SK-N-SH (cell line): ENCODE results near the gene TMEM244.

Experiments used
- CTCF ChIP-seq: fragments of 200-600 bp; sonication (generic); IDR thresholded peaks from 2 replicates; pipeline ENCODE4 v1.6.1; 2017; ENCODE audit warnings: antibody characterized with exemption, mild to moderate bottlenecking, moderate library complexity
- ELF1 ChIP-seq: IDR thresholded peaks from 2 replicates; pipeline ENCODE4 v1.4.0; 2012
- EP300 ChIP-seq, 2 experiments: IDR thresholded peaks; 2 replicates each; pipeline versions ENCODE4 v1.4.0 to v1.6.1; 2012; ENCODE audit warnings: borderline replicate concordance in 1 of 2, low read depth in 1 of 2, low read length in 1 of 2
- MAX ChIP-seq: IDR thresholded peaks from 2 replicates; pipeline ENCODE4 v1.4.0; 2012; ENCODE audit warnings: low read depth
- MXI1 ChIP-seq: IDR thresholded peaks from 2 replicates; pipeline ENCODE4 v1.6.1; 2012; ENCODE audit warnings: mild to moderate bottlenecking, low read depth, low read length, improper control_type of control experiment
- NFIC ChIP-seq: IDR thresholded peaks from 2 replicates; pipeline ENCODE4 v1.4.0; 2012; ENCODE audit warnings: borderline replicate concordance
- PBX3 ChIP-seq: IDR thresholded peaks from 2 replicates; pipeline ENCODE4; 2012
- POLR2AphosphoS5 ChIP-seq: IDR thresholded peaks from 2 replicates; pipeline ENCODE4 v1.6.1; 2012; ENCODE audit warnings: low read depth, low read length
- RAD21 ChIP-seq: IDR thresholded peaks from 2 replicates; pipeline ENCODE4 v1.6.1; 2012; ENCODE audit warnings: mild to moderate bottlenecking, low read length
- USF1 ChIP-seq: IDR thresholded peaks from 2 replicates; pipeline ENCODE4 v1.4.0; 2012; ENCODE audit warnings: low read depth, borderline replicate concordance
- YY1 ChIP-seq: IDR thresholded peaks from 2 replicates; pipeline ENCODE4 v1.4.0; 2012; ENCODE audit warnings: low read depth, mild to moderate bottlenecking
- TF ChIP-seq, protein P1 (sequence below): IDR thresholded peaks from 2 replicates; pipeline ENCODE4 v1.6.1; 2012; ENCODE audit warnings: mild to moderate bottlenecking, low read depth, low read length, moderate library complexity

GRCh38 chr6:129872586-129872985, 11.5 kb upstream of the TMEM244 start:
- TF ChIP-seq POLR2AphosphoS5 (no peak), CTCF (no peak), EP300 (IDR thresholded peaks at IDR 0.05; ENCODE audit: borderline replicate concordance in 1 of 2, low read depth in 1 of 2, low read length in 1 of 2) (no peak), MXI1 (no peak), MAX (no peak), YY1 (no peak), NFIC (no peak), PBX3 (no peak), RAD21 (no peak), ELF1 (no peak), USF1 (no peak)
- TF ChIP-seq, protein P1, sequence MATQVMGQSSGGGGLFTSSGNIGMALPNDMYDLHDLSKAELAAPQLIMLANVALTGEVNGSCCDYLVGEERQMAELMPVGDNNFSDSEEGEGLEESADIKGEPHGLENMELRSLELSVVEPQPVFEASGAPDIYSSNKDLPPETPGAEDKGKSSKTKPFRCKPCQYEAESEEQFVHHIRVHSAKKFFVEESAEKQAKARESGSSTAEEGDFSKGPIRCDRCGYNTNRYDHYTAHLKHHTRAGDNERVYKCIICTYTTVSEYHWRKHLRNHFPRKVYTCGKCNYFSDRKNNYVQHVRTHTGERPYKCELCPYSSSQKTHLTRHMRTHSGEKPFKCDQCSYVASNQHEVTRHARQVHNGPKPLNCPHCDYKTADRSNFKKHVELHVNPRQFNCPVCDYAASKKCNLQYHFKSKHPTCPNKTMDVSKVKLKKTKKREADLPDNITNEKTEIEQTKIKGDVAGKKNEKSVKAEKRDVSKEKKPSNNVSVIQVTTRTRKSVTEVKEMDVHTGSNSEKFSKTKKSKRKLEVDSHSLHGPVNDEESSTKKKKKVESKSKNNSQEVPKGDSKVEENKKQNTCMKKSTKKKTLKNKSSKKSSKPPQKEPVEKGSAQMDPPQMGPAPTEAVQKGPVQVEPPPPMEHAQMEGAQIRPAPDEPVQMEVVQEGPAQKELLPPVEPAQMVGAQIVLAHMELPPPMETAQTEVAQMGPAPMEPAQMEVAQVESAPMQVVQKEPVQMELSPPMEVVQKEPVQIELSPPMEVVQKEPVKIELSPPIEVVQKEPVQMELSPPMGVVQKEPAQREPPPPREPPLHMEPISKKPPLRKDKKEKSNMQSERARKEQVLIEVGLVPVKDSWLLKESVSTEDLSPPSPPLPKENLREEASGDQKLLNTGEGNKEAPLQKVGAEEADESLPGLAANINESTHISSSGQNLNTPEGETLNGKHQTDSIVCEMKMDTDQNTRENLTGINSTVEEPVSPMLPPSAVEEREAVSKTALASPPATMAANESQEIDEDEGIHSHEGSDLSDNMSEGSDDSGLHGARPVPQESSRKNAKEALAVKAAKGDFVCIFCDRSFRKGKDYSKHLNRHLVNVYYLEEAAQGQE = no peak
